NCI-H1105 treated with DMSO at 0.1 percent for 48 hours (cell line): Measurements from ENCODE around the gene ADGRB2.

Experiments used
- DNase-seq: peaks from one replicate; lab custom pipeline; 2025; lab: John Stamatoyannopoulos, UW

ADGRB2 gene

DNA sequence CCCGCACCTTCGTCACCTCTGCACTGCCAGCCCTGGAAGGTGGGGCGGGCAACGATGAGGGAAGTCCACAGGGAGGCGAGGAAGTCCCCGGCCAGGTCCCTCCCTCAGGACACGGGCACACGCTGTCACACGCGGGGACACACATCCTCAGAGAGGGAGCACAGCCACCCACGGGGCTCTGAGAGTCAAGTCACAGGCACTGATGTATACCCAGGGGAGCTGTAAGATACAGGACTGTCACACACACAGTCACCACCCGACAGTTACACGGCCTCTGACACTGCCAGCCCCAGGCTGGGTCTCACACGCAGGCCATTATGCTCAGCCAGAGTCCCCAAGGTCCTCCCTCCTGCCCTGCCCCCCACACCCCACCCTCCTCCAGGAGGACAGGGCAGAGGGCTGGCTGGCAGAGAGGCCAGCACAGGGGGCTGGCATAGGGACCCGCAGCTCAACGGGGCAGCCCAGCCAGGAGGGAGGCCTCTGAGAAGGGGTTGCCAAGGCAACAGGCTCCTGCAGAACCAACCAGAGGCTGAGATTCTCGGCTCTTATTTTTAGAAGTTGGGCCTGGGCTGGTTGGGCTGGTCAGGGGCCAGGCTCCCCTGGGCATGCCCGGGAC, 17.7 kb upstream of the ADGRB2 start:
- DNase-seq, result no peak

GRCh38 chr1:31781138-31781755, 17.1 kb upstream of the ADGRB2 start:
- no peak for DNase-seq

DNA sequence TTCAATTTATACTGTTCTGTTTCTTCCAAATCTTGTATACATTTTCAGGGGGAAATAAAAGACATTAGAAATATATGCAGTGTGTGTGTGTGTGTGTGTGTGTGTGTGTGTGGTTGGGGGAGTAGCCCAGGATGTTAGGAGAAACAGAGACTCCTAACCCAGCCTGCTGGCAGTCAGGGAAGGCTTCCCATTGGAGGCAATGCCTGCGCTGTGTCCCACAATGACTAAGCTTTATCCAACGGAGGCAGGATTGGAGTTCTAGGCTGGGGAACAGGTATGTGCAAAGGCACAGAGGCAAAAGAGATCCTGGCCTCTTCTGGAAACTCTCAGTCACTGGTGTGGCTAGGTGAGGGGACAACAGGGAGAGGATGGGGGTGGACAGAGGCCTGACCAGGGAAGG, 16.5 kb upstream of the ADGRB2 start:
- no peak for DNase-seq

- no peak for DNase-seq
These were observed 15.5 kb upstream of the ADGRB2 start for GRCh38 chr1:31779687-31780086.

GRCh38 chr1:31778763-31779488, 14.8 kb upstream of the ADGRB2 start:
- no peak for DNase-seq

GRCh38 chr1:31776516-31776915, 12.4 kb upstream of the ADGRB2 start:
- DNase-seq, result no peak

- no peak for DNase-seq
These were observed 11.9 kb upstream of the ADGRB2 start for GRCh38 chr1:31776032-31776431.

DNA sequence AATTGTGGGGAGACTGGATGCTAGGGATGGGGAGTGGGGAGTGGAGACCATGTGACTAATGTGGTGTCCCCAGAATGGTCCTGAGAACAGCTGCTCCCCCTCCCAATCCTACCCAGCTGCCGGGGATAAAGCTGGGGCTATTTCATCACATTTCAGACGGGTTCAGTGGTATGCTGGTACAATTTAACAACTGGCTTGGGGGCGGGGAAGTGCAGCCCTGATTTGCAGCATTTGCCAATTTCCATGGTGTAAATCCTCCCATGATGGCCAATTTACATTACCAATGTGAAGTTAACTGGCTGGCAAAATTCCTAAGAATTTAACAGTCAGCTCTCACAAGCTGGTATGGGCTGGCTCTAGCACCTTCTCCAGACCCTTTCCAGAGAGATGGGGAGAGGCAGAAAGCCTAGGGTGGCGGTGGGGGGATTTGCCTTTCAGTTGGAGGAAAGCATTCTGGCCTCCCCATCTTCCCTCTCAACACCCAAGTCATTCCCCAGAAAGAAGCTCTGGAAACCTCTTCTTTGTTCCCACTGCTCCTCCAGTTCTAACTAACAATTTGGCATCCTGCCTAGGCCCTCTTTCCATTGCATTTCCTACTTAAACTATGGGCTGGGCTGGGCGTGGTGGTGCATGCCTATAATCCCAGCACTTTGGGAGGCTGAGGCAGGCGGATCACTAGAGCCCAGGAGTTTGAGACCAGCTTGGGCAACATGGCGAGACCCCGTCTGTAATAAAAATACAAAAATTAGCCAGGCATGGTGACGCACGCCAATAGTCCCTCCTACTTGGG, 11.3 kb upstream of the ADGRB2 start:
- peak; percentile 15 for DNase-seq

- no peak for DNase-seq
These were observed 10.4 kb upstream of the ADGRB2 start for GRCh38 chr1:31774495-31774894.

DNA sequence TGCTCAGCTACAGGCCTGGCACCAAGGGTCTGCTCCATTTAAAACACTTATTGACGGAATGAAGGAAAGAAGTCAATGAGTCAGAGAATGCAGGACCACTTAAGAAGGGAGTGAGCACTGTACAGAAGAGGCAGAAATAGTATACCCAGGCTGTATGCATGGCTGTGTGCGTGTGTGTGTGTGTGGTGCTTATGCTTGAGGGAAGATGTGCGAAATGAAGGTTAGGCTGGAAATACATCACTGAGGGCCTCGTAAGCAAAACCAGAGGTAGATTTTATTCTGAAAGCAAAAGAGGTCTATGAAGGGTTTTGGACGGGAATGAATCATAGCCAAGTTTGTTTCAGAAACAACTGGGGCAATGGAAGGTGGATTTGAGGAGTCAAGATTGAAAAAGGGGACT, 9.7 kb upstream of the ADGRB2 start:
- no peak for DNase-seq

- DNase-seq, result no peak
These were observed 8.6 kb upstream of the ADGRB2 start for GRCh38 chr1:31772669-31773248.

GRCh38 chr1:31771891-31772668, 7.9 kb upstream of the ADGRB2 start:
- no peak for DNase-seq

DNA sequence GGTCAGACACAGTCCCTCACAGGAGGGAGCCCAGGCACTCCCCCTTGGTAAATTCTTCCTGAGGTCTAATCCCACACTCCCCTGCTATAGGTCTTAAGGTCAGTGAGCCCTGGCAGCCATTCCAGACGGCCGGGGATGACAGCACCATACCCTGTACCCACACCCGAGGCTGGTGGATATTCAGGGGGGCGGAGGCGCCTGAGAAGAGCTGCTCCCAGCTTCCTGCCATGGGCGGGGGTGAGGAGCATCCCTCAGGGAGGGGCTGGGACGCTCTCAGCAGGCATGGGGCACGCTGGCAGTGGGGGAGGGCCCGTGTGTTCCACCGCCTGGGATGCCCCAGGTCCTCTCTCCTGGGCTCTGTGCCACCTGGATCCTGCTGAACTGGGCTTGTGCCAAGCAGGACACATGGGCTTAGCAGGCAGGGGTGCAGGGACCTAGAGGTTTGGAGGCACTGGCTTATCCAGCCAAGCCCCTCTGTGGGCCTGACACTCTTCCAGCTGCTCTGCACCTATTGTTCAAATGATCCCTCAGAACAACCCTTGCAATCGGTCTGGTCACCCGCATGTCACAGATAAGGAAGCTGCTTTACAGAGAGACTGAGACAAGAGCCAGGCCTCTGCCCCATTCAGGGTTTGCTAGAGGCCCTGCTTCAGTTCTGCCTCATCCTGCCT, 5.7 kb upstream of the ADGRB2 start:
- DNase-seq, result peak; percentile 77

DNA sequence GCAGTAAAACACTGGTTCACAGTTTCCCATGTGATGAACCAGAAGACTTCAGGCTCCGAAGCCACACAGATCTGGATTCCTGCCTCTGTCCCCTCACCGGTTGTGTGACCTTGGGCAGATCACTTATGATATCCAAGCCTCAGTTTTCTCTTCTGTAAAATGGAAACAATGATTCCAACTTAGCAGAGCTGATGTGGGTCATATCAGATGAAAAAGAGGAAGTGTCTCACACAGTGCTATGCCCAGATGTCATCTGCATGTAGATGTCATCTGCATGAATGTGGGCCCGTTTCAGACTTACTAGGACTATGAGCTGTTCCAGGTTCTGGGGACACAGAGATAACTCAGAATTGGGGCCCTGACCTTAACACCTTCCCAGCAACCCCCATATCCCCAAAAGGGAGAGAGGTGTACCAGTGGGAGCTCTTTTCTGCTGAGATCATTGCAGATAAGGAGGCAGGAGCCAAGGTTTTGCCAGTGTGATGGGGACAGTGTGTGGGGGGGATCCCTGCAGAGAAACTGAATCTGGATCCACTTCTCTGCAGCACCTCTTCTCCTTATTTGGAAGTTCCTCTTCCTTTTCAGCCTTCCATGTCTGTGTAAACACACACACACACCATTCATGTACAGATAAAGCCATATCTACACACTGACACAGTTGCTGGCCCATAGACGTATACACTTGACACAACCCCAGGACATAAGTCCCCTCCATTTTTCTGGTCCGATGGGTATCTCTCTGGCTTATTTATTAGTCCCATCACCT, 5.0 kb upstream of the ADGRB2 start:
- DNase-seq, result no peak

GRCh38 chr1:31768407-31768907, 4.3 kb upstream of the ADGRB2 start:
- no peak for DNase-seq

- no peak for DNase-seq
These were observed 3.1 kb upstream of the ADGRB2 start for GRCh38 chr1:31767225-31767624.

- no peak for DNase-seq
These were observed 1.4 kb upstream of the ADGRB2 start for GRCh38 chr1:31765516-31765915.

DNA sequence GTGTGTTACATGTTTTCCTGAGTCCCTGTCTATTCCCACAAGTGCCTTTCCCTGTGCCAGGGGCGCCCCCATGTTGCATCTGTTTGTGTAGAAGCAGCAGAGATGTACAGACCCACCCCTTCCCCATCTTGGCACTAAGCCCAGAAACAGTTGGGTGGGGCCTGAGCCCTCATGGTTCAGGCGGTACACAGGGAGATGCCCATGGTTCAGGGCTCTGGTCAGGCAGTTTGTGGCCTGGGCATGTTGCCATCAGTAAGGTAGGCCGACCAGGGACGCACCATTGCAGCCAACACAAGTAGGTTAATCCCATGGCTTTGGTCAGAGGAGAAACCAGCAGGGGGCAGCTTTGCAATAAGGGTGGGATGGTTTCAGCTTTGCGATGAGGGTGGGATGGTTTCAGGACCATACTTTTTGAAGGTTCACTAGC, 914 bp upstream of the ADGRB2 start:
- DNase-seq, result peak; percentile 81

DNA sequence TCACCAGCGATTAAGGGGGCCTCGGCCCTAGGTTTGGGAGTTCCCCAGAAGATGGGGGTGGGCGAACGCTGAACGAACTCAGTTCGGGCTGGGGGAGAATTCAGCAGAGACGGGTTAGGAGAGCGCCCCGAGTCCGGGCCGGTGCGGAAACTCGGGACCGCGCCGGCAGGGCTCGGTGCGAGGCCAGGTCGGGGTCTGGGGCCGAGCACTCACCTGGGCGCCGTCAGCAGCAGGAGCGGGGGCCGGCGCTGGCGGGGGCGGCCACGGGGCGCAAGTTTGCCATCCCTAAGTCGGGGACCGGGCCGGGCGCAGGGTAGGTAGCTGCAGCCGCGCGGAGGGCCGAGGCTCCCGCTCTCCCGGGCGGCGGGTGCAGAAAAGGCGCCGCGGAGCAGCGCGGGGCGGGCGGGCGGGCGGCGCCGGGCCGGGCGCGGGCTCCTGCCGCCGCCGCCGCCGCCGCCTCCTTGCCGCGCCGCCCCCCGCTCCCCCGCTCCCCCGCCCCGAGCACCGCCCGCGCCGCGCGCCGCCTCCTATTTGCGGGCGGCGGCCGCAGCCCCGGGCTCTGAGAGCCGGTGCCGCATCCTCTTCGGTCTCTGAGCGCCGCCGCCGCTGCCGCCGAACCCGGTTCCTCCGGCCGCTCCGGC, 349 bp downstream of the ADGRB2 start:
- DNase-seq, result no peak
